ENCODE data around the gene NCBP2. TPM values are rescaled to one million over a fixed set of nuclear protein-coding genes. Genes with fewer than 3 reads are reported as not detected.

NCBP2 gene
- total and polyA plus RNA-seq, 2 experiments from 2014 or later: 78.4 to 98.9 TPM

GRCh38 chr3:196938576-196938975 is 3.8 kb downstream of the NCBP2 start (continued):
- TF ChIP-seq ZNF462 (CRISPR knock-in tag; IDR thresholded peaks at IDR 0.05) (no peak), CTCF (conservative IDR thresholded peaks at IDR 0.05; ENCODE audit: low read depth in 2 of 2) (no peak)

GRCh38 chr3:196938124-196938523 is 4.2 kb downstream of the NCBP2 start:
- Histone ChIP-seq H3K4me1 (ENCODE audit: insufficient read depth) (no peaks in the 10 kb centered on the region; the same call in 1 of the 2 replicates), H3K4me2 (no peak overlapping the region), H3F3A (replicated peaks; ENCODE audit: low read depth) (peaks cover 15% of the 10 kb centered on the region), H2AFZ (no peak overlapping the region), H4K20me1 (replicated peaks; ENCODE audit: insufficient read depth) (peaks cover 21% of the 10 kb centered on the region), H3K27ac (ENCODE audit: low read depth) (0 out of 2 replicates have a peak overlapping the region, but pooled peaks have one; percentile 75), H3K27me3 (ENCODE audit: insufficient read depth) (no peaks in the 10 kb centered on the region), H3K79me2 (replicated peaks; ENCODE audit: insufficient read depth) (peaks cover 50% of the 10 kb centered on the region), H3K36me3 (ENCODE audit: insufficient read depth) (peaks cover 53% of the 10 kb centered on the region), H3K4me3 (no peak overlapping the region), H3K9me2 (ENCODE audit: insufficient read depth) (no peaks in the 10 kb centered on the region)
- Mint-ChIP-seq H3K4me1 (peaks cover 5% of the 10 kb centered on the region; the same call in 2 of the 3 replicates), H3K27ac (peak overlapping the region; percentile 81), H3K27me3 (ENCODE audit: insufficient read depth, low read depth, poor library complexity) (peaks cover 15% of the 10 kb centered on the region), H3K9me3 (no peaks in the 10 kb centered on the region; the same call in 2 of the 3 replicates), H3K4me3 (no peak overlapping the region), H3K36me3 (ENCODE audit: low read depth) (peaks cover 71% of the 10 kb centered on the region)
- DNase-seq (ENCODE audit: low spot score): no peak
- no peak for ATAC-seq
- TF ChIP-seq NANOG (IDR thresholded peaks at IDR 0.05; ENCODE audit: borderline replicate concordance) (no peak), POLR2AphosphoS5 (IDR thresholded peaks at IDR 0.05; ENCODE audit: low read depth) (no peak), EZH2 (IDR thresholded peaks at IDR 0.05; ENCODE audit: low read depth, unreplicated experiment) (no peak), REST (IDR thresholded peaks at IDR 0.05; ENCODE audit: unreplicated experiment) (no peak), ETS1 (IDR thresholded peaks at IDR 0.05) (no peak), EZH2phosphoT487 (IDR thresholded peaks at IDR 0.05; ENCODE audit: unreplicated experiment) (no peak), ZNF331 (CRISPR knock-in tag; IDR thresholded peaks at IDR 0.05; ENCODE audit: low read depth) (no peak), CREB1 (CRISPR knock-in tag; IDR thresholded peaks at IDR 0.05; ENCODE audit: low read depth) (no peak)

Data from GM23338 (cell line).